ENCODE data around the gene NUDT22.

GRCh38 chr11:64198511-64198910 is 27.6 kb upstream of the NUDT22 start:
- no peak for TF ChIP-seq CTCF (IDR thresholded peaks at IDR 0.05; ENCODE audit: insufficient read depth, low read length, poor library complexity, severe bottlenecking)
- no peak for TF ChIP-seq EZH2phosphoT487 (conservative IDR thresholded peaks at IDR 0.05; ENCODE audit: low read length)
